Gastroesophageal sphincter (tissue), 3 donors: ENCODE data around the gene KLK3.

Experiments
- EP300 ChIP-seq: sonication (generic); formaldehyde crosslinking; IDR thresholded peaks from one replicate; pipeline ENCODE4 v1.6.1; 2017; ENCODE audit warnings: antibody characterized with exemption, mild to moderate bottlenecking
- POLR2A ChIP-seq, 2 donors: fragments of 450-650 bp; IDR thresholded peaks; one replicate each; pipeline ENCODE4 v1.6.1; 2017; ENCODE audit warnings: antibody characterized with exemption in 2 of 2, mild to moderate bottlenecking in 2 of 2, moderate library complexity in 1 of 2
- POLR2AphosphoS5 ChIP-seq: sonication (generic); formaldehyde crosslinking; IDR thresholded peaks from one replicate; pipeline ENCODE4 v1.6.1; 2017; ENCODE audit warnings: antibody characterized with exemption
- TF ChIP-seq, protein P1 (sequence below), 4 experiments: fragments of 200-600 bp in 2 of 4; fragments of 450-650 bp in 2 of 4; sonication (generic) in 1 of 4; IDR thresholded peaks; one replicate each; pipeline ENCODE4 v1.5.1; 2017 to 2019; ENCODE audit warnings: antibody characterized with exemption in 4 of 4, mild to moderate bottlenecking in 2 of 4, moderate library complexity in 2 of 4

DNA sequence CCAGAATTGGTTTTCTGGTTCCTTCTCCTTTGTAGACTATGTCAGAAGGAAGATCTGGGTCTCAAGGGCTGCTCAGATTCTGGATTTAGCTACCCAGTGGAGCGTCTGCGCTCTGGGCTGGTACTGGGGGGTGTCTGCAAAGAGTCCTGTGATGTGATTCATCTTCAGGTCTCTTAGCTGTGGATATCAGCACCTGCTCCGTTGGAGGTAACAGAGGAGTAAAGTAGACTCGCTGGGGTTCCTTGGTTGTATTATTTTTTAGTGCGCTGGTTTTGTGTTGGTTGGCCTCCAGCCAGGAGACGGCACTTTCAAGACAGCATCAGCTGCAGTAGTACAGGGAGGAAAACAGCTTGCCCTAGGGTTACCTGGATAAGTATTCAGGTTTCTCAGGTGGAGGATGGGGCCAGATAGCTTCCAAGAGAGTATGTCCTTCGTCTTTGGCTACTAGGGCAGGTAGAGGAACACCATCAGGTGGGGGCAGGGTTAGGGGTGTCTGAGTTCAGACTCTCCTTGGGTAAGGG lies 11.0 kb upstream of the KLK3 start:
- TF ChIP-seq, protein P1, sequence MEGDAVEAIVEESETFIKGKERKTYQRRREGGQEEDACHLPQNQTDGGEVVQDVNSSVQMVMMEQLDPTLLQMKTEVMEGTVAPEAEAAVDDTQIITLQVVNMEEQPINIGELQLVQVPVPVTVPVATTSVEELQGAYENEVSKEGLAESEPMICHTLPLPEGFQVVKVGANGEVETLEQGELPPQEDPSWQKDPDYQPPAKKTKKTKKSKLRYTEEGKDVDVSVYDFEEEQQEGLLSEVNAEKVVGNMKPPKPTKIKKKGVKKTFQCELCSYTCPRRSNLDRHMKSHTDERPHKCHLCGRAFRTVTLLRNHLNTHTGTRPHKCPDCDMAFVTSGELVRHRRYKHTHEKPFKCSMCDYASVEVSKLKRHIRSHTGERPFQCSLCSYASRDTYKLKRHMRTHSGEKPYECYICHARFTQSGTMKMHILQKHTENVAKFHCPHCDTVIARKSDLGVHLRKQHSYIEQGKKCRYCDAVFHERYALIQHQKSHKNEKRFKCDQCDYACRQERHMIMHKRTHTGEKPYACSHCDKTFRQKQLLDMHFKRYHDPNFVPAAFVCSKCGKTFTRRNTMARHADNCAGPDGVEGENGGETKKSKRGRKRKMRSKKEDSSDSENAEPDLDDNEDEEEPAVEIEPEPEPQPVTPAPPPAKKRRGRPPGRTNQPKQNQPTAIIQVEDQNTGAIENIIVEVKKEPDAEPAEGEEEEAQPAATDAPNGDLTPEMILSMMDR (IDR thresholded peaks at IDR 0.05), result no peak
- no peak for TF ChIP-seq POLR2A (IDR thresholded peaks at IDR 0.05)
- TF ChIP-seq POLR2AphosphoS5, result no peak
- no peak for TF ChIP-seq EP300
